ENCODE results near the gene IFNL4.
"Not testable (repeated sequence)": the region's sequence is repeated elsewhere in the genome, so short reads cannot be mapped to it uniquely, and the experiment has no call there.

Gene IFNL4

DNA sequence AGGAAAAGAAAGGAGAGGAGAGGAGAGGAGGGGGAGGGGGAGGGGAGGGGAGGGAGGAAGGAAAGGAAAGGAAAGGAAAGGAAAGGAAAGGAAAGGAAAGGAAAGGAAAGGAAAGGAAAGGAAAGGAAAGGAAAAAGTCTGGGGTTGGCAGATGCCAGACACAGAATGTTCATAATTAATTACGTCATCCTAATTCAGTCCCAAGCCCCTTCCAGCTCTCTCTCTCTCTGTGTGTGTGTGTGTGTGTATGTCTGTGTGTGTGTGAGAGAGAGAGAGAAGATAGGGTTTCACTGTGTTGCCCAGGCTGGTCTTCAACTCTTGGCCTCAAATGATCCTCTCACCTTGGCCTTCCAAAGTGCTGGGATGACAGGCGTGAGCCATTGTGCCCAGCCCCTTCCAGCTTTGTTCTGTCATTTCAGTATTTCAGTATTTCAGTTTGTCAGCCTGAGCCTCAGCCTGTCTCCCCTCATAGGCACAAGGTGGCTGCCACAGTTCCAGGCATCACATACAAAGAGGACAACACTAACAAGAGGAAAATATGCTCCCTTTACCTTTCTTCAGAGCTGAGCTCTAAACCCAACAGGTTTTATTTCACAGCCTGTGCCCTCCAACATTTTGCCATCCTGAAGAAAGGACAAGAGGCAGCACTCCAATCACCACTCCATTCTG is 18.4 kb downstream of the IFNL4 start:
- TF ChIP-seq POLR2AphosphoS5 (IDR thresholded peaks at IDR 0.05; ENCODE audit: low read depth, low read length) (no peak), TAF1 (IDR thresholded peaks at IDR 0.05; ENCODE audit: borderline replicate concordance, low read depth, low read length) (no peak), POLR2A (IDR thresholded peaks at IDR 0.05; ENCODE audit: low read depth, low read length) (no peak)
- FAIRE-seq (no peak), DNase-seq (ENCODE audit: insufficient read length) (no peak)

DNA sequence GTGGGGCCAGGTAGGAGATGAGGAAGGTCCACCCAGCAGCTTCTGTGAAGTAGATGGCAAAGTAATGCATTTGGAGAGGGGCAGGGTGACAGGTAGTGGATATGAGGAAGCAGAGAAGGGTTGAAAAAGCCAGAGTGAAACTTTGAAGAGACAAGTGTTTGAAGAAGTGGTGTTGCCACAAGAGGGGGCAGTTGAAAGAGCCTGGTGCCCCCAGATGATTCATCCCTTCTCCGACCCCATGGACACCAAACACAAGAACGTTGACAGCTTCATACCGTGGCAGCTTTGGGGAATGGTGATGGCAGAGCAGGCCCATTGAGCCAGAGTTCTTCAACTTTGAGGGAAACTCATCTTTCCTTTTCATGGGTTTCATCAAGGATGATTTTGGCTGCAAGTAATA is 23.7 kb downstream of the IFNL4 start:
- FAIRE-seq, result no peak
- DNase-seq (ENCODE audit: insufficient read length), result no peak

DNA sequence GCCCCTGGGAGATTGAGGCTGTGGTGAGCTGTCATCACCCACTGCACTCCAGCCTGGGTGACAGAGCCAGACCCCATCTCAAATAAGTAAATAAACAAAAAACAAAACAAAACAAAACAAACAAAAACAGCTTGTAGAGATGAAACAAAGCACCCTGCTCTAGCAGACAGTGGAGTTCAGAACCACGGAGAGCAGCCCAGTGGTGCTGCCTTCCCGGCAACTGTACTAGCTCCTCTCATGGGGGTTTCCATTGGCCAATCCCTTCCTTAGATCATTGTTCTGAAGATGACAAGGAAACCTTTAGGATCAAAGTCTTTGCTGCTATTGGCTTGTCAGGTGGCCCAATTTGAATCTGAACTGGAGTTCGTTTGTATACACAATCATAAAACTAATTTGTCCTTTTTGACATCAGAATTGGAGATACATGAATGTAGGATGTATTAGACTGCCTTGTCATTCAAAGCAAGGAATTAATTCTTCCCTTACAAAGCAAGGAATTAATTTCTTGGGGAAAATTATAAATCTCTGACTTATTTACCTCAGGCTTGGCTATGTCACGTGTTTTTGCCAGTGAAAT is 24.9 kb downstream of the IFNL4 start:
- FAIRE-seq (no peak), DNase-seq (ENCODE audit: insufficient read length) (no peak)
- TF ChIP-seq POLR2A (IDR thresholded peaks at IDR 0.05; ENCODE audit: low read depth, low read length), result no peak

More for the DNA sequence above, 23.7 kb downstream of the IFNL4 start:
- TF ChIP-seq POLR2AphosphoS5 (IDR thresholded peaks at IDR 0.05; ENCODE audit: low read depth, low read length), result no peak
- no peak for TF ChIP-seq POLR2A (IDR thresholded peaks at IDR 0.05; ENCODE audit: low read depth, low read length)
- no peak for TF ChIP-seq TAF1 (IDR thresholded peaks at IDR 0.05; ENCODE audit: borderline replicate concordance, low read depth, low read length)

DNA sequence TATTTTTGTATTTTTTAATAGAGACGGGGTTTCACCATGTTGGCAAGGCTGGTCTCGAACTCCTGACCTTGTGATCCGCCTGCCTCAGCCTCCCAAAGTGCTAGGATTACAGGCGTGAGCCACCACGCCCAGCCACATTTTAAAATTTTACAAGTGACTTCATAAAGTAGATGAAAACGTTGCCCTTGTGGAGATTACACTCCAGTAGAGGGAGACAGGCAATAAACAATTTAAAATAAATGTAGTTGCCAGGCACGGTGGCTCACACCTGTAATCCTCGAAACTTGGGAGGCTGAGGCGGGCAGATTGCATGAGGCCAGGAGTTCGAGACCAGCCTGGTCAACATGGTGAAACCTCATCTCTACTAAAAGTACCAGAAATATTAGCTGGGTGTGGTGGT is 29.5 kb downstream of the IFNL4 start:
- not testable (repeated sequence) for DNase-seq (ENCODE audit: insufficient read length); FAIRE-seq

DNA sequence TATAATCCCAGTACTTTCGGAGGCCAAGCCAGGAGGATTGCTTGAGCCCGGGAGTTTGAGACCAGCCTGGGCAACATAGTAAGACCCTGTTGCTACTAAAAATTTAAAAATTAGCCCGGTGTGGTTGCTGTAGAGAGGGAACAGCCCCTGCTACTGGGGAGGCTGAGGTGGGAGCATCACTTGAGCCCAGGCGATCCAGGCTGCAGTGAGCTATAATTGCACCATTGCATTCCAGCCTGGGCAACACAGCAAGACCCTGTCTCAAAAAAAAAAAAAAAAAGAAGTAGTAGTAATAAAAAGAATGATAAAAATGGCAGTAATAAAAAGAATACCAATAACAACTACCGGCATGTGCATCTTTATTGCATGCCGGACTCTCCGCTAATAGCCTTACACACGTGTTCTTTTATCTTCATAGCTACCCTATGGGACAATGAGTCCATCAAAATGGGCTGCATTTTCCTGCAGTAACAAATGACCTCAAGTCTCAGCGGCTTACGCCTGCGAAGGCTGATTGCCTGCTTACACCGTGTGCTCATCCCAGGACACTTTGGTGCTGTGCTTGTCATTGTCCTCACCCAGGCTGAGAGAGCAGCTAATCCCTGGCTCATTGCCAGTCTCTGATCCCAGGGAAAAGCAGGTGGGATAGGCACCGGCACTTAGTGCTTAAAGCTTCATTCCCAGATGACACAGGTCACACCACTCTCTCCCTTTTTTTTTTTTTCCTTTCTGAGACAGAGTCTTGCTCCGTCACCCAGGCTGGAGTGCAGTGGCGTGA is 30.2 kb downstream of the IFNL4 start:
- DNase-seq (ENCODE audit: insufficient read length) (no peak), FAIRE-seq (peak; percentile 40)
- TF ChIP-seq TAF1 (IDR thresholded peaks at IDR 0.05; ENCODE audit: borderline replicate concordance, low read depth, low read length) (no peak), POLR2AphosphoS5 (IDR thresholded peaks at IDR 0.05; ENCODE audit: low read depth, low read length) (no peak), POLR2A (IDR thresholded peaks at IDR 0.05; ENCODE audit: low read depth, low read length) (no peak)

DNA sequence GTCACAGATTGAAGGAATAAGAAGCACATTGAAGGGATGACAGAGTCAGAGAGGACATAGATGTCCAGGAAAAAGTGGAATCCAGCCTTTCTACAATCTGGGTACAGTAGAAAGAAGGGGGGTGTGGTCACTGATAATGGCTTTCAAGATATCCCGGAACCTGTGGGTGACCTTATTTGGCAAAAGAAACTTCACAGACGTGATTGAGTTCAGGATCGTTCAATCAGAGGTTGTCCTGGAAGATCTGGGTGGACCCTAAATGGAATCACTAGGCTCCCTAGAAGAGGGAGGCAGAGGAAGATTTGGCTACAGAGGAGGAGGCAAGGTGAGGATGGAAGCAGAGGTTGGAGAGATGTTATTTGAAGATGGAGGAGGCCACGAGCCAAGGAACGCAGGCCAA is 31.6 kb downstream of the IFNL4 start:
- DNase-seq (ENCODE audit: insufficient read length), result no peak
- no peak for TF ChIP-seq POLR2AphosphoS5 (IDR thresholded peaks at IDR 0.05; ENCODE audit: low read depth, low read length)
- no peak for TF ChIP-seq POLR2A (IDR thresholded peaks at IDR 0.05; ENCODE audit: low read depth, low read length)
- no peak for TF ChIP-seq TAF1 (IDR thresholded peaks at IDR 0.05; ENCODE audit: borderline replicate concordance, low read depth, low read length)
- FAIRE-seq, result no peak

DNA sequence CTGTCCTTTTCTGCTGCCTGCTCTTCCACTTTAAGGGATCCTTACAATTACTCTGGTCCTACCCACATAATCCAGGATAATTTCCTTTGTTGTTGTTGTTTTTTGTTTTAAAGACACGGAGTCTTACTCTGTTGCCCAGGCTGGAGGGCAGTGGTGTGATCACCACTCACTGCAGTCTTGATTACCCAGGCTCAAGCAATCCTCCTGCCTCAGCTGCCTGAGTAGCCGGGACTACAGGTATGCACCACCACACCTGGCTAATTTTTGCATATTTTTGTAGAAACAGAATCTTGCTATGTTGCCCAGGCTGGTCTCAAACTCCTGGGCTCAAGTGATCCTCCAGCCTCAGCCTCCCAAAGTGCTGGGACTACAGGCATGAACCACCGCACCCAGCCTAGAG is 33.3 kb downstream of the IFNL4 start:
- not testable (repeated sequence) for FAIRE-seq; DNase-seq (ENCODE audit: insufficient read length)

DNA sequence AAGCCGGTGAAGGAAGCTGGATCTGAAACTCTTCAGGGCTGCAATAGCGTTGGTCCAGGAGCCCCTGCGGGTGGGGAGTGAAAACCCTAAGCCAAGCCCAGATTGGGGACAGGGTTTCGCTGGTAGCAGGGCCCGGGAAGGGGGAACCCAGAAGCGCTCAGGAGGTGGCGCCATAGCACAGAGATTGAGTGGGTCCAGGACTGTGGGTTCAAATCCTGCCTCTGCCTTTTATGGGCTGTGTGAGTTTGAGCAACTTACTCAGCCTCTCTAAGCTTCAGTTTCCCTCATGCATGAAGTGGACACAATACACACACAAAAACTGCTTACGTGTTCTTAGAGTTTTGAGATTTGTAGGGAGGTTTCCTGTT is 36.3 kb downstream of the IFNL4 start:
- FAIRE-seq, result no peak
- no peak for DNase-seq (ENCODE audit: insufficient read length)
- TF ChIP-seq POLR2A (IDR thresholded peaks at IDR 0.05; ENCODE audit: low read depth, low read length), result no peak
- TF ChIP-seq POLR2AphosphoS5 (IDR thresholded peaks at IDR 0.05; ENCODE audit: low read depth, low read length), result no peak
- TF ChIP-seq TAF1 (IDR thresholded peaks at IDR 0.05; ENCODE audit: borderline replicate concordance, low read depth, low read length), result no peak

DNA sequence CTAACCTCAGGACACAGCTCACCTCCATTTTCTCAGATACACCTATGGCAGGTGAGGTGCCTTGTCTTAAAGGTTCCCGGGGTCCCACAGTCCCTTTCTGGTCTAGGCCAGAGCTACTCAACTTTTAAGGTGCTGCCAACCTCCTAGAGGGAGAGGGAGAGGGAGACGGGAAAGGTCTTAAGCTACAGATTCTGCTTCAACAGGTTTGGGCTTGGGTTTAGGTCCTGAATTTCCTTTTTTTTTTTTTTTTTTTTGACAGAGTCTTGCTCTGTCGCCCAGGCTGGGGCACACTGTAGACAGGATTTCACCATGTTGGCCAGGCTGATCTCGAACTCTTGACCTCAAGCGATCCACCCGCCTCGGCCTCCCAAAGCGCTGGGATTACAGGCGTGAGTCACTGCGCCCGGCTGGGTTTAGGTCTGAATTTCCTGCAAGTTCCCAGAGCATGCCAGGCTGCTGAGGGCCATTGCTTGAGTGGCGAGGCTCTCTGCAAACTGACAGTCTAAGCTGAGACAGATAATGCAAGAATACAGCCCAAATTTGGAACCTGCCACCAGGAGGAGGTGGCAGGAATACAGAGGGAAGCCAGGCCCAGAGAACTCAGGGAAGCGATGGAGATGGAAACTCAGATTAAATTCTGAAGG is 36.8 kb downstream of the IFNL4 start:
- no peak for DNase-seq (ENCODE audit: insufficient read length)
- no peak for FAIRE-seq
- no peak for TF ChIP-seq POLR2A (IDR thresholded peaks at IDR 0.05; ENCODE audit: low read depth, low read length)

DNA sequence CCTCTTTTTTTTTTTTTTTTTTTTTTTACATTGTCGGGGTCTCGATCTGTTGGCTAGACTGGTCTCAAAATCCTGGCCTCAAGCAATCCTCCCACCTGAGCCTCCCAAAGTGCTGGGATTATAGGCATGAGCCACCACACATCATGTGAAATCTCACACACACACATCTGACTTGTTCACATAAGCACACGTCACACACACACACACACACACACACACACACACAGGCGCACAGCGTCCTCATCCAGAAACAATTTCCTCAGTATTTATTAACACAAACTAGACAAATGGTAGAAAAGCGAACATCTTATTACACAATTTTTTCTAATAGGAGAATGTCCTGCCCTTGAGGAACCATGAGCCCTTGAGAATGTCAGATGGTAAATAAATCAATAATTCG is 39.5 kb downstream of the IFNL4 start:
- DNase-seq (ENCODE audit: insufficient read length) (no peak), FAIRE-seq (no peak)
- no peak for TF ChIP-seq POLR2AphosphoS5 (IDR thresholded peaks at IDR 0.05; ENCODE audit: low read depth, low read length)

DNA sequence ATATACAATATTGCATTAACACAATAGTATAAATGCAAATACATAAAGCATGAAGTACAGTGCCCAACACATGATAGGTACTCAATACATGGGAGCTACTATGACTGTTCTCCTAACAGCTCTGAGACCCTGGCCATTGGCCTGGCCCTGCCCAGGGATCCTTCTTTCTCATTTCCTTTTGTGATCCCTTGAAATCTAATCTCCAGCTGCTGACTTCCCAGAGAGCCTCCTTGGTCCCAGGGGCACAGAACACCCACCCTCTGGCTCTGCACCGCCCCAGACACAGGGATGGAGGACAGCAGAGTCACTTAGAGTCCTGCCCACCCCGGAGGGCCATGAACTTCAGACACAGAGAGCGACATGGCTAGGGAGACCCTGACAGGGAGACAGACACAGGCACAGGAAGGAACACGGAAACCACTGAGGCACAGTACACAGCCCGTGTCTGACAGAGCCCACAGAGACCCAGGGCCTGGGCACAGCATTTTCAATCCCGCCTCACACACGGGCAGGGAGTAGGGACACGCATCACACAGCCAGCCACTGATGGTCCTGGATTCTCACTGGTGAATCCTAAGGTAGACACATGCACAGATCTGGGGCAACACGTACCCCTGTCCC is 40.4 kb downstream of the IFNL4 start:
- DNase-seq (ENCODE audit: insufficient read length), result no peak
- TF ChIP-seq TAF1 (IDR thresholded peaks at IDR 0.05; ENCODE audit: borderline replicate concordance, low read depth, low read length) (no peak), POLR2A (IDR thresholded peaks at IDR 0.05; ENCODE audit: low read depth, low read length) (no peak), POLR2AphosphoS5 (IDR thresholded peaks at IDR 0.05; ENCODE audit: low read depth, low read length) (no peak)
- no peak for FAIRE-seq

DNA sequence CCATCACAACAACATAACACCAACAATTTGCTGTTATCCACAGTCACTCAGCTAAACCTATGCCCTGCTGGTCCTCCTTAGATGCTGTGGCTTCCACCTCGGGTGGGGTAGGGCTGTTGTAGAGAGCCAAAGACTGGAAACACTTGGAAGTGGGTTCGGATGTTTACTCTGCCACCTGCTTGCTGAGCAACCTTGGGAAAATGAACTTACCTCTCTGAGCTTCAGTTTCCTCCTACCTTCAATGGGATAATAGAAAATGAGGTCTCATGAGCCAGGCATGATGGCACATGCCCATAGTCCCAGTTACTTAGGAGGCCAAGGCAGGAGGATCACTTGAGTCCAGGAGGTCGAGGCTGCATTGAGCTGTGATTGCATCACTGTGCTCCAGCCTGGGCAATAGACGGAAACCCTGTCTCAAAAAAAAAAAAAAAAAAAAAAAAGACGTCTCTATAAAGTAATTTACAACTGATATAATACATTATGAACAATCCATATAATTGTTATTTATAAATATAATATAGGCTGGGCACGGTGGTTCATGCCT is 41.3 kb downstream of the IFNL4 start:
- TF ChIP-seq TAF1 (IDR thresholded peaks at IDR 0.05; ENCODE audit: borderline replicate concordance, low read depth, low read length), result no peak
- TF ChIP-seq POLR2A (IDR thresholded peaks at IDR 0.05; ENCODE audit: low read depth, low read length), result no peak
- TF ChIP-seq POLR2AphosphoS5 (IDR thresholded peaks at IDR 0.05; ENCODE audit: low read depth, low read length), result no peak
- FAIRE-seq (no peak), DNase-seq (ENCODE audit: insufficient read length) (no peak)

Measured in GM12892 (cell line).